Naive B cell (primary cell): ENCODE measurements around the gene RBM20. TPM values are rescaled to one million over a fixed set of nuclear protein-coding genes. Genes with fewer than 3 reads are reported as not detected.
A peak's percentile ranks its signal among the peaks of the same experiment; 100 is the strongest.
"Not testable (repeated sequence)": the region's sequence is repeated elsewhere in the genome, so short reads cannot be mapped to it uniquely, and the experiment has no call there.

ENCODE experiments used
- ATAC-seq, 2 donors: fragments of 150-1000 bp; cut with Tn5 transposase; 2 replicates each; pipeline ENCODE4 v1.10.0; 2021; ENCODE audit warnings: low read depth in 2 of 2, mild to moderate bottlenecking in 2 of 2, moderate library complexity in 2 of 2
- DNase-seq: peaks from one replicate; pipeline ENCODE4 v3.0.0; 2022
- H3K27ac Mint-ChIP-seq, 6 donors: one replicate each; pipeline ENCODE4 v1.8.0; 2020 to 2022; ENCODE audit warnings: mild to moderate bottlenecking in 6 of 6, mixed read lengths in 6 of 6, moderate library complexity in 5 of 6, inconsistent platforms in 2 of 6
- H3K27me3 Mint-ChIP-seq, 3 donors: one replicate each; pipeline ENCODE4 v1.8.0; 2021 to 2022; ENCODE audit warnings: mixed read lengths in 3 of 3, mild to moderate bottlenecking in 1 of 3
- H3K36me3 Mint-ChIP-seq, 2 donors: one replicate each; pipeline ENCODE4 v1.8.0; 2020 to 2022; ENCODE audit warnings: mixed read lengths in 2 of 2, inconsistent platforms in 1 of 2, mild to moderate bottlenecking in 1 of 2
- H3K4me1 Mint-ChIP-seq, 3 donors: one replicate each; pipeline ENCODE4 v1.8.0; 2020 to 2022; ENCODE audit warnings: mixed read lengths in 3 of 3, inconsistent platforms in 1 of 3, mild to moderate bottlenecking in 1 of 3, moderate library complexity in 1 of 3
- H3K4me3 Mint-ChIP-seq, 8 donors: one replicate each; pipeline ENCODE4 v1.8.0; 2020 to 2022; ENCODE audit warnings: mild to moderate bottlenecking in 8 of 8, mixed read lengths in 8 of 8, moderate library complexity in 8 of 8, inconsistent platforms in 2 of 8
- H3K9me3 Mint-ChIP-seq, 7 donors: one replicate each; pipeline ENCODE4 v1.8.0; 2020 to 2022; ENCODE audit warnings: mixed read lengths in 7 of 7, mild to moderate bottlenecking in 5 of 7, inconsistent platforms in 2 of 7, moderate library complexity in 1 of 7
- polyA plus RNA-seq, 6 donors: library from polyadenylated mRNA; unstranded; fragments of 300-500 nt; fragmentation: Illumina TruSeq; gene quantifications; one replicate each; pipeline ENCODE4 v1.2.3, GENCODE V29; 2021; ENCODE audit warnings: low read depth in 6 of 6

Gene RBM20
- polyA plus RNA-seq, 6 donors from 2014 or later, result 0.05 TPM; not detected in 5

GRCh38 chr10:110861476-110861875, 217.3 kb downstream of the RBM20 start:
- peaks cover 72 to 93% (median 86%) of the 10 kb centered on the region in 3 donors for H3K4me1 Mint-ChIP-seq
- ATAC-seq (no peak), DNase-seq (no peak)
- H3K9me3 Mint-ChIP-seq, result no peaks in the 10 kb centered on the region
- H3K27ac Mint-ChIP-seq, result peak overlapping the region in 5 of 6 donors; percentile 86 to 99 (median 96)
- no peaks in the 10 kb centered on the region for H3K36me3 Mint-ChIP-seq
- no peaks in the 10 kb centered on the region for H3K27me3 Mint-ChIP-seq
- H3K4me3 Mint-ChIP-seq, result peak overlapping the region; percentile 6 to 89 (median 71)

- H3K9me3 Mint-ChIP-seq, result no peaks in the 10 kb centered on the region
- DNase-seq (no peak), ATAC-seq (no peak)
- no peaks in the 10 kb centered on the region for H3K36me3 Mint-ChIP-seq
- no peaks in the 10 kb centered on the region for H3K27me3 Mint-ChIP-seq
- H3K27ac Mint-ChIP-seq, result peak overlapping the region in 3 of 6 donors; percentile 56 to 99 (median 91)
- H3K4me3 Mint-ChIP-seq, result peak overlapping the region in 3 of 8 donors; percentile 24 to 34 (median 25)
- H3K4me1 Mint-ChIP-seq, result peaks cover 74 to 99% (median 89%) of the 10 kb centered on the region in 3 donors
Observed at GRCh38 chr10:110861930-110862649, 218.0 kb downstream of the RBM20 start.

- H3K4me3 Mint-ChIP-seq, result peak overlapping the region in 2 of 8 donors; percentile 86 to 100
- H3K27ac Mint-ChIP-seq, result peak overlapping the region; percentile 30 to 99 (median 86)
- H3K4me1 Mint-ChIP-seq, result peaks cover 77 to 99% (median 89%) of the 10 kb centered on the region in 3 donors
- no peaks in the 10 kb centered on the region for H3K9me3 Mint-ChIP-seq
- H3K36me3 Mint-ChIP-seq, result no peaks in the 10 kb centered on the region
- DNase-seq, result no peak
- ATAC-seq, result no peak
- H3K27me3 Mint-ChIP-seq, result no peaks in the 10 kb centered on the region
Observed at GRCh38 chr10:110862961-110863360, 218.8 kb downstream of the RBM20 start.

GRCh38 chr10:110863361-110863760, 219.2 kb downstream of the RBM20 start:
- H3K9me3 Mint-ChIP-seq, result no peaks in the 10 kb centered on the region
- H3K4me1 Mint-ChIP-seq, result peaks cover 74 to 99% (median 87%) of the 10 kb centered on the region in 3 donors
- H3K27ac Mint-ChIP-seq, result peak overlapping the region; percentile 30 to 100 (median 98)
- H3K27me3 Mint-ChIP-seq, result no peaks in the 10 kb centered on the region
- ATAC-seq (no peak), DNase-seq (no peak)
- no peaks in the 10 kb centered on the region for H3K36me3 Mint-ChIP-seq
- peak overlapping the region in 4 of 8 donors; percentile 35 to 100 (median 92) for H3K4me3 Mint-ChIP-seq

GRCh38 chr10:110863956-110864355, 219.8 kb downstream of the RBM20 start:
- Mint-ChIP-seq H3K27me3 (no peaks in the 10 kb centered on the region), H3K4me3 (peak overlapping the region in 5 of 8 donors; percentile 40 to 100 (median 86)), H3K4me1 (peaks cover 71 to 99% (median 90%) of the 10 kb centered on the region in 3 donors), H3K9me3 (no peaks in the 10 kb centered on the region), H3K36me3 (no peaks in the 10 kb centered on the region), H3K27ac (peak overlapping the region; percentile 97 to 100 (median 98))
- ATAC-seq (no peak), DNase-seq (no peak)

- peak overlapping the region; percentile 97 to 100 (median 98) for H3K27ac Mint-ChIP-seq
- H3K4me3 Mint-ChIP-seq, result peak overlapping the region; percentile 60 to 100 (median 86)
- no peaks in the 10 kb centered on the region for H3K36me3 Mint-ChIP-seq
- DNase-seq (peak; percentile 82), ATAC-seq (peak; percentile 62 to 67)
- peaks cover 72 to 99% (median 90%) of the 10 kb centered on the region in 3 donors for H3K4me1 Mint-ChIP-seq
- H3K9me3 Mint-ChIP-seq, result no peaks in the 10 kb centered on the region
- H3K27me3 Mint-ChIP-seq, result no peaks in the 10 kb centered on the region
Observed at GRCh38 chr10:110864662-110865140, 220.6 kb downstream of the RBM20 start.

- Mint-ChIP-seq H3K27me3 (no peaks in the 10 kb centered on the region), H3K36me3 (no peaks in the 10 kb centered on the region), H3K9me3 (no peaks in the 10 kb centered on the region), H3K4me1 (peaks cover 72 to 99% (median 90%) of the 10 kb centered on the region in 3 donors), H3K4me3 (peak overlapping the region; percentile 74 to 100 (median 86)), H3K27ac (peak overlapping the region; percentile 97 to 100 (median 98))
- DNase-seq (no peak), ATAC-seq (no peak)
Observed at GRCh38 chr10:110865186-110865808, 221.2 kb downstream of the RBM20 start.

GRCh38 chr10:110865809-110866482, 221.8 kb downstream of the RBM20 start:
- DNase-seq, result peak; percentile 79
- peaks cover 72 to 99% (median 90%) of the 10 kb centered on the region in 3 donors for H3K4me1 Mint-ChIP-seq
- peak; percentile 49 to 51 for ATAC-seq

GRCh38 chr10:110867011-110867806, 223.1 kb downstream of the RBM20 start:
- H3K27me3 Mint-ChIP-seq, H3K9me3 Mint-ChIP-seq, H3K36me3 Mint-ChIP-seq: not testable (repeated sequence)
- H3K27ac Mint-ChIP-seq, result peak overlapping the region; percentile 95 to 100 (median 98)
- DNase-seq (peak; percentile 76), ATAC-seq (peak; percentile 49 to 52)
- H3K4me3 Mint-ChIP-seq, result peak overlapping the region; percentile 72 to 100 (median 92)
- H3K4me1 Mint-ChIP-seq, result peaks cover 75 to 94% (median 90%) of the 10 kb centered on the region in 3 donors

More at GRCh38 chr10:110865809-110866482, 221.8 kb downstream of the RBM20 start:
- peak overlapping the region; percentile 74 to 100 (median 86) for H3K4me3 Mint-ChIP-seq
- H3K36me3 Mint-ChIP-seq, result no peaks in the 10 kb centered on the region
- no peaks in the 10 kb centered on the region for H3K9me3 Mint-ChIP-seq
- H3K27ac Mint-ChIP-seq, result peak overlapping the region; percentile 97 to 100 (median 98)
- no peaks in the 10 kb centered on the region for H3K27me3 Mint-ChIP-seq

- Mint-ChIP-seq H3K36me3 (peaks cover 0 to 8% of the 10 kb centered on the region in 2 donors), H3K4me3 (peak overlapping the region; percentile 72 to 100 (median 92)), H3K27ac (peak overlapping the region; percentile 95 to 100 (median 98)), H3K4me1 (peaks cover 69 to 87% (median 84%) of the 10 kb centered on the region in 3 donors), H3K27me3 (no peaks in the 10 kb centered on the region), H3K9me3 (no peaks in the 10 kb centered on the region)
- DNase-seq (no peak), ATAC-seq (no peak)
Observed at GRCh38 chr10:110867807-110868465, 223.8 kb downstream of the RBM20 start.

- no peaks in the 10 kb centered on the region for H3K9me3 Mint-ChIP-seq
- H3K36me3 Mint-ChIP-seq, result peaks cover 0 to 8% of the 10 kb centered on the region in 2 donors
- ATAC-seq (no peak), DNase-seq (peak; percentile 56)
- H3K27me3 Mint-ChIP-seq, result no peaks in the 10 kb centered on the region
- H3K4me3 Mint-ChIP-seq, result peak overlapping the region; percentile 72 to 100 (median 92)
- peak overlapping the region; percentile 95 to 99 (median 97) for H3K27ac Mint-ChIP-seq
- peaks cover 64 to 82% (median 82%) of the 10 kb centered on the region in 3 donors for H3K4me1 Mint-ChIP-seq
Observed at GRCh38 chr10:110868981-110869380, 224.8 kb downstream of the RBM20 start.

GRCh38 chr10:110870823-110871297, 226.7 kb downstream of the RBM20 start:
- peaks cover 0 to 8% of the 10 kb centered on the region in 2 donors for H3K36me3 Mint-ChIP-seq
- H3K27me3 Mint-ChIP-seq, result no peaks in the 10 kb centered on the region
- DNase-seq, result no peak
- peak overlapping the region; percentile 95 to 100 (median 98) for H3K27ac Mint-ChIP-seq
- peak overlapping the region; percentile 86 to 100 (median 98) for H3K4me3 Mint-ChIP-seq
- H3K4me1 Mint-ChIP-seq, result peaks cover 47 to 74% (median 63%) of the 10 kb centered on the region in 3 donors
- H3K9me3 Mint-ChIP-seq, result no peaks in the 10 kb centered on the region
- no peak for ATAC-seq
